GM21367 (cell line): Measurements from ENCODE around the gene PRCC.

ENCODE experiments used
- ATAC-seq: cut with Tn5 transposase; IDR thresholded peaks from one replicate; pipeline ENCODE4 v1.9.1; 2021; ENCODE audit not compliant: unreplicated experiment

The PRCC gene

GRCh38 chr1:156767101-156767878, at the start of gene PRCC:
TSS of gene PRCC (plus strand) at chr1:156767535. CDS start at chr1:156767772, 237 bp downstream.
- ATAC-seq: peak; percentile 84

DNA sequence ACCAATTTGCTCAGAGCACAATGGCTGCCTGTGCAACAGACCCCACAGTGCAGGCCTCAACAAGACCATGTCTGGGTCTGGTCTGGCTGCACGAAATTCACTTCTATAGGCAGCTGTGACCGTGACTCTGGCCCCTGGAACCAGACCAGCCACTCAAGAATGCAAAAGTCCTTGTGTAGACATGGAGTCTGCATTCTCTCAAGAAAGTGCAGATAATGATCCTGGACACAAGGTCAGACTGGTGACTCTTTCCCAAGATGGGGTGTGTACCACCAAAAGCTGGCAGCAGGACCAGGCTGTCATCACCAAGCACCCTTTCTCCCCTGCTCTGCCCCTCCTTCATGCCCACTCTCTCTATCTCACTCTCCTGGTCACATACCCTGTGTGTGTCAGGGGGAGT, 46.2 kb upstream of the PRCC start:
- ATAC-seq: no peak

DNA sequence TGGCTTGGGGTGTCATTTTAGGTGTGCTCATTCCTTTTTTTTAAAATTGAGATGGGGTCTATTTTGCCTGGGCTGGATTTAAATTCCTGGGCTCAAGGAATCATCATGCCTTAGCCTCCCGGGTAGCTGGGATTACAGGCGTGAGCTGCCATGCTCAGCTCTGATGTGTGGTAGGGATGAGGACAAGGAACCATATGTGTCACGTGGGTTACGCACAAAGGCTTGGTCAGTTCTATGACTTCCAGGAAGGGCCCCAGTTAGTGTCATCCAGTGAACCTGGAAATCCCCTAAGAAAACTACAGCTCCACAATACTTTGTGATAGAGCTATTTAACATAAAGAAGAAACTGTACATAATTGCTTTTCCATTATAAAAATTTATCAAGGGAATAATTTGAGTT, 45.8 kb upstream of the PRCC start:
- ATAC-seq: no peak

- no peak for ATAC-seq
Observed at GRCh38 chr1:156725683-156726280, 41.6 kb upstream of the PRCC start.

- ATAC-seq: no peak
Observed at GRCh38 chr1:156726549-156727226, 40.6 kb upstream of the PRCC start.

- ATAC-seq: no peak
Observed at GRCh38 chr1:156727492-156727891, 39.8 kb upstream of the PRCC start.

DNA sequence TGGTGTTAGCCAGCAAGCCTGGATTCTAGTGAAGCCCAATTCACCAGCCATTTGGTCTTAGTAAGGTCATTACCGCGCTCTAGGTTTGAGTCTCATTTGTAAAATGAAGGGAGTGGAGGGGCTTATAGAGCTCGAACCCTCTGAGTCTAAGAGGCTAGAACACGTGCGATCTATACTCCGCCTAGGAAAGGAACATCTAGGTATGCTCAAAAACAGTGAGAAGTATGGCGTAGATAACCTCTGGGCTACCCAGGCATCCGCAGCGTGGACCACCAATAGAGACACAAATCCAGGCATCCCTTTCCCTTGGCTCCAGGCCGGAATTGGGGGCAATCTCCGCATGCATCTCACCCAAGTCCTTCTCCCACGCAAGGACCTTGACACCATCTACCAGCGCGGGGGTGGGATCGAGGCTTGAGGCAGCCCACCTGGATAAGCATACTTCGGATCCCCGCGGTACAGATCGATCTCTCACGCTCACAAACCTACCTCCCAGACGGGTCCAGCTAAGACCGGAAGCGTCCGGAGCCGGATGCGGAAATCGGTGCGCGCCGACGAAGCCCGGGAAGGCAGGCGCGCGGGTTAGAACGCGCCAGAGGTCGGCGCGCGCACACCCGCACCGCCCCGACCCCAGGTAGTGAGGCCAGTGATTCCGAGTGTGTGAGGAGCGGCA, 39.3 kb upstream of the PRCC start, which contains the start of gene METTL25B:
TSS of gene METTL25B (plus strand) at position 544 of the 673 bp plus-strand sequence. CDS start 636 bp downstream, outside the sequence.
- peak; percentile 41 for ATAC-seq

GRCh38 chr1:156728599-156729462, 38.5 kb upstream of the PRCC start, which contains the start of gene ISG20L2:
TSS of gene ISG20L2 (minus strand) at chr1:156728766. CDS start at chr1:156727652, 1,114 bp downstream.
- peak; percentile 83 for ATAC-seq

- no peak for ATAC-seq
Observed at GRCh38 chr1:156733989-156734584, 33.2 kb upstream of the PRCC start.

GRCh38 chr1:156738407-156738806, 28.9 kb upstream of the PRCC start:
- no peak for ATAC-seq

DNA sequence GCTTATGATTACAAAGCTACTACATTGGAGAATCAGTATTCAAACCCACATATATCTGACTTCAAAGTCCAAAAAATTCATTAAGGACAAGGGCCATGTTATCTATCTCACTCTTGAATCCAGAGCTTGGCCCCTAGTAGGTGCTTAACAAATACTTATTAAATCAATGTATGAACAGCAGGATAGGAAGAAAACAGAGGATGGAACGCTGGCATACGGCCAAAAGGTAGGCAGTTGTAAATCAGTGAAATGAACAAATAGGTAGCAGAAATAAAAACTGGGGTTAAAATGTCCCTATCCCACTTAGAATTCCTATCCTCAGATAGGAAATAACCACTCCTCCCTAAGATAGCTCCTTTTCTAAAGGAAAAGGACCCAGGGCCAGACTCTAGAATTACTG, 28.4 kb upstream of the PRCC start:
- ATAC-seq: no peak

- no peak for ATAC-seq
Observed at GRCh38 chr1:156740237-156740740, 27.0 kb upstream of the PRCC start.

DNA sequence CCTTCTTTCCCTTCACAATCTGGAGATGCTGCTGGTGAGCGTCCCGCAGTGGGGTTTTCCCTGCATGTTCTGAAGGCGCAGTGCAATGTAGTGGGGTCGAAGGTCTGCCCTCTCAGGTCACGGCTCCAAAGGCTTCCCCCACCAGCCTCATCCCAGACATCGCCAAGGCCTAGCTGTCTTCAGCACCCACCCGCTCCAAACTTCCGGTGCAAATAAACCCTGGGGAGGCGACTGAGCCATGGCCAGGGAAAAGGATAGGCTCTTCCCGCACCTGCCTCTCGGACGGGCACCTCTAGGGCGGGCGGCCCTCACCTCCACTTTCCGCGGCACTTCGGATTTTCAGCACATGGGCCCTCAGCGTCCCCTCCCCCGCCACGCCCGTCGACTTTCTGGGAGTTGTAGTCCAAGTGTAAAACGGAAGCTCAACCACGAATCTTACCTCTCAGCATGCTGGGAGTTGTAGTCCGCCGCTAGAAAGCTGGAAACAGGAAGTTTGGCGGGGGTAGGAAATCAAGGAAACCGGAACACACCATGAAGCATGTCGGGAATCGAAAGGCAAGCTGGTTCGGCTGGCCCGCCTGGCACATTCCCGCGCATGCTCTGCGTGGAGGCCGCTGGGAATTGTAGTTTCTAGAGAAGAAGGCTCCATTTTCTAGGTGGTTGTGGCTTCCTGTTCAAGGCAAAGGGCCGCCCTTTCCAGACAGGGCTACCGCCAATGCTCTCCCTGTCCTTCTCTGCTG, 26.4 kb upstream of the PRCC start, which contains the start of gene MRPL24:
TSS of gene MRPL24 (minus strand) at position 348 of the 740 bp plus-strand sequence. CDS start 2,384 bp downstream, outside the sequence.
- ATAC-seq: peak; percentile 71

- no peak for ATAC-seq
Observed at GRCh38 chr1:156741481-156741983, 25.8 kb upstream of the PRCC start.

- no peak for ATAC-seq
Observed at GRCh38 chr1:156742017-156742416, 25.3 kb upstream of the PRCC start.

- ATAC-seq: no peak
Observed at GRCh38 chr1:156742801-156743200, 24.5 kb upstream of the PRCC start.

DNA sequence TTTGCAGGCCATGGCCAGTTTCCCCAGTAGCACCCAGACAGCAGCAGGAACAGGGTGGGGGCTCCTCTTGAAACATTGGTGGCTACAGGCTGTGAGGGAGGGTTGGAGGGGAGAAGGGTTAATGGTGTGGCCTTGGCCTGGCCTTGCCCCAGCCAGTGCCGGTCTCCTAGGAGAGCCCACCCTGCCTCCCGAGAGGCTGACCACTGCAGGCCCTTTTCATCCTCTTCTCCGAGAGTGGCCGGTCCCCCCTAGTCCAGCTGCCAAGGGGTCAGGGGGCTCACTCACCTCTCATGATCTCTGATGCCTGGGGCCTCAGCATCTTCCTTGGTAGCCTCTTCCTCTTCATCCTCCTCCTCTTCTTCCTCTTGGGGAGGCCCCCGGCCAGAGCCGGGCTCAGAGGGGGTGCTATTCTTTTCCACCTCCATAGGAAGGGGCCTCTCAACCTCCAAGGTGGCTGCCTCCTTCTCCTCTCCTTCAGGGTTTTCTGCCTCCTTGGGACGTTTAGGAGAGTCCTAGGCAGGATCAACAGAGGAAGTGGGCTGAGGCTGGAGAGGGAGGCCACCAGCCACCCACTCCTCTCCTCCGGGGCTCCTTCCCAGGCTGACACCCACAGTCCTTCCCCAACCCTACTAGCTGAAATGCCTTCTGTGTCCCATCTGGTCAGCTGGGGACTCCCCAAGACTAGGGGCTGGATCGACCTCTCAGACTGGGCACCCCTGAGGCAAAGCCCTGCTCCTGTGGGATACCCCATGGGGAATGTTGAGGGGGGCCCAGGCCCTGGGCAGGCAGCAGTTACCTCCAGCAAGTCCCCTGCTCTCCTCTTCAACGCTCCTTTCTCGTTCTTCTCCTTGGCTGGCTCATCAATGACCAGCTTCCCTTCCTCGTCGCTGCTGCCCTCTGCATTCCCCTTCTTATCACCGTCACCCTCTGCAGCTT, 23.7 kb upstream of the PRCC start:
- no peak for ATAC-seq

DNA sequence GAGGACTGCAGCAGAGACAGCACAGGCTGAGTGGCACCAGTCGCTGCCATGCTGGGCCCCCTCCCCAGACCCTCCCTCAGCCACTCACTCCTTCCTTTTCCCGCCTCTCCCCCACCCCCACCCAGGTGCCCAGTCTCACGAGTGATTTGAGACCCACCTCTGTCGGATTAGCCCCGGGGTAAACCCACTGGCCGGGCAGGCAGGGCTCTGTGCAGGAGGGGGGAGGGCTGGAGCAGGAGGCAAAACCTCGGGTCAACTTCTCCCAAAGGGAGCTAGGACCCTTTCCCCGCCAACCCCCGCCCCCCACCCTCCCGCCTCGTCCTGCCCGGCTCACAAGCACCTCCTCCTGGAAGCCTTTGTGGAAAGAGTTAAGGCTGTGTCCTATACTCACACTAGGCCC, 23.0 kb upstream of the PRCC start:
- ATAC-seq: no peak
